Tibial artery (tissue), 4 donors: ENCODE data around the gene LCE1E.

Experiments
- DNase-seq, 2 donors: peaks; one replicate each; pipeline ENCODE4 v3.0.0-alpha.2; 2019
- H3K27ac ChIP-seq, 2 donors: fragments of 200-600 bp; sonication (generic) in 1 of 2; 1 replicate in 1 of 2; 2 replicates in 1 of 2; pipeline ENCODE4 v1.5.1; 2018 to 2019; ENCODE audit warnings: mild to moderate bottlenecking in 1 of 2
- H3K27me3 ChIP-seq, 2 donors: fragments of 200-600 bp; sonication (generic) in 1 of 2; one replicate each; pipeline versions ENCODE4 v1.5.1 to v1.6.0; 2016 to 2019
- H3K36me3 ChIP-seq, 3 donors: fragments of 200-600 bp; sonication (generic) in 2 of 3; one replicate each; pipeline ENCODE4 v1.5.1; 2016 to 2019; ENCODE audit warnings: mild to moderate bottlenecking in 2 of 3
- H3K4me1 ChIP-seq, 4 donors: fragments of 200-600 bp; sonication (generic) in 2 of 4; 1 replicate in 3 of 4; 2 replicates in 1 of 4; pipeline ENCODE4 v1.5.1; 2016 to 2019
- H3K4me3 ChIP-seq, 2 donors: fragments of 200-600 bp; sonication (generic) in 1 of 2; 1 replicate in 1 of 2; 2 replicates in 1 of 2; pipeline ENCODE4 v1.5.1; 2018 to 2019; ENCODE audit warnings: mild to moderate bottlenecking in 2 of 2
- H3K9me3 ChIP-seq, 3 donors: fragments of 200-600 bp; sonication (generic) in 1 of 3; one replicate each; pipeline ENCODE4 v1.5.1; 2016 to 2019
- intact Hi-C: fragments of 100-400 bp; cut with DNase I; formaldehyde crosslinking; loops from one replicate; pipeline ENCODE4 v1.15.0; 2023; ENCODE audit warnings: low total_unique reads
- TF ChIP-seq, protein P1 (sequence below), 2 experiments: fragments of 200-600 bp in 1 of 2; fragments of 450-650 bp in 1 of 2; IDR thresholded peaks; one replicate each; pipeline ENCODE4 v1.5.1; 2017 to 2019; ENCODE audit warnings: antibody characterized with exemption in 2 of 2, mild to moderate bottlenecking in 1 of 2, moderate library complexity in 1 of 2

Gene LCE1E, protein sequence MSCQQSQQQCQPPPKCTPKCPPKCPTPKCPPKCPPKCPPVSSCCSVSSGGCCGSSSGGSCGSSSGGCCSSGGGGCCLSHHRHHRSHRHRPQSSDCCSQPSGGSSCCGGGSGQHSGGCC

DNA sequence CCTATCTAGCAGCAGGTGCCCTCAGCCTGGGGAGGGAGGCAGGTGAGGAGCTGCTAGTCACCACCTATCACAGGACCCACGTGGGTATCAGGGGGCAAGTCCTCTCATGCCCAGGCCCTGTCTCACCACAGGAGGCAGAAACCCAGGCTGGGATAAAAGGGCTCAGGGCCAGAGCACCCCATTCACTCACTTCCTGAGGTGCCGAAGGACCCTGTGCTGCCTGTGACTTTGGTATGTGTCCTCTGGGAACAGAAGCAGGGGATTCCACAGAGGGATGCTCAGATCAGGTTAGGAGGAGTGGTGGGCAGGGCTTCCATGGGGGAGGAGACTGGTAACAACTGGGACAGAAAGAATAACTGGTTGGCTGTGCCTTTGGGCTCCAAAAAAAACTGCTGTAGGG, at the start of gene LCE1E:
TSS of gene LCE1E (plus strand) at position 181 of the 400 bp plus-strand sequence. CDS start 1,043 bp downstream, outside the sequence.
- H3K4me1 ChIP-seq = no peaks in the 10 kb centered on the region
- no peak within 1 kb of the TSS for H3K27ac ChIP-seq
- TF ChIP-seq, protein P1, sequence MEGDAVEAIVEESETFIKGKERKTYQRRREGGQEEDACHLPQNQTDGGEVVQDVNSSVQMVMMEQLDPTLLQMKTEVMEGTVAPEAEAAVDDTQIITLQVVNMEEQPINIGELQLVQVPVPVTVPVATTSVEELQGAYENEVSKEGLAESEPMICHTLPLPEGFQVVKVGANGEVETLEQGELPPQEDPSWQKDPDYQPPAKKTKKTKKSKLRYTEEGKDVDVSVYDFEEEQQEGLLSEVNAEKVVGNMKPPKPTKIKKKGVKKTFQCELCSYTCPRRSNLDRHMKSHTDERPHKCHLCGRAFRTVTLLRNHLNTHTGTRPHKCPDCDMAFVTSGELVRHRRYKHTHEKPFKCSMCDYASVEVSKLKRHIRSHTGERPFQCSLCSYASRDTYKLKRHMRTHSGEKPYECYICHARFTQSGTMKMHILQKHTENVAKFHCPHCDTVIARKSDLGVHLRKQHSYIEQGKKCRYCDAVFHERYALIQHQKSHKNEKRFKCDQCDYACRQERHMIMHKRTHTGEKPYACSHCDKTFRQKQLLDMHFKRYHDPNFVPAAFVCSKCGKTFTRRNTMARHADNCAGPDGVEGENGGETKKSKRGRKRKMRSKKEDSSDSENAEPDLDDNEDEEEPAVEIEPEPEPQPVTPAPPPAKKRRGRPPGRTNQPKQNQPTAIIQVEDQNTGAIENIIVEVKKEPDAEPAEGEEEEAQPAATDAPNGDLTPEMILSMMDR (IDR thresholded peaks at IDR 0.05) = no peak
- no peak for DNase-seq
- H3K9me3 ChIP-seq = no peaks in the 10 kb centered on the region
- H3K4me3 ChIP-seq = no peak within 1 kb of the TSS
- intact Hi-C loops = no loop called here
- peaks cover 0 to 3% of the 10 kb centered on the region in 2 donors for H3K27me3 ChIP-seq
- no peaks in the 10 kb centered on the region for H3K36me3 ChIP-seq

DNA sequence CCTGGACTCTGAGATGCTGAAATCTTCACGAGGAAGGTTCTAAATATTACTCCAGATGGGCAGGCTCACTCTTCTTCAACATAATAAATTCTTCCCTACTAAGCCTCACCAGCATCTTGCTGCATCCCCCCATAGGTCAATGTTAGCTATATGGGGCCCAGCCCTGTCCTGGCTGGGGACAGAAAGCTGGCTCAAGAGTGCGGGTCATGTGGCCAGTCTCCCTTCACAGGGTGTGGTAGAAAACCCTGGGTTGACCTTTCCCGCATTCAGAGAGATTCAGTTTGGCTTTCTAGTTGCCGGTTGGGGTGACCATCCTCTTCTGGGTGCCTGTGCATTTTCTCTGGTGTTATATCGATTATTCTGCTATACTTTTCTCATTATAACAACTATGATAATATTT, 48.1 kb upstream of the LCE1E start:
- H3K4me1 ChIP-seq = no peaks in the 10 kb centered on the region
- H3K9me3 ChIP-seq = no peaks in the 10 kb centered on the region
- H3K36me3 ChIP-seq = no peaks in the 10 kb centered on the region
- no peak for DNase-seq
- intact Hi-C loops = no loop called here
- H3K4me3 ChIP-seq = no peak overlapping the region
- H3K27ac ChIP-seq = no peak overlapping the region
- H3K27me3 ChIP-seq = no peaks in the 10 kb centered on the region
- TF ChIP-seq, protein P1 (IDR thresholded peaks at IDR 0.05) = no peak

DNA sequence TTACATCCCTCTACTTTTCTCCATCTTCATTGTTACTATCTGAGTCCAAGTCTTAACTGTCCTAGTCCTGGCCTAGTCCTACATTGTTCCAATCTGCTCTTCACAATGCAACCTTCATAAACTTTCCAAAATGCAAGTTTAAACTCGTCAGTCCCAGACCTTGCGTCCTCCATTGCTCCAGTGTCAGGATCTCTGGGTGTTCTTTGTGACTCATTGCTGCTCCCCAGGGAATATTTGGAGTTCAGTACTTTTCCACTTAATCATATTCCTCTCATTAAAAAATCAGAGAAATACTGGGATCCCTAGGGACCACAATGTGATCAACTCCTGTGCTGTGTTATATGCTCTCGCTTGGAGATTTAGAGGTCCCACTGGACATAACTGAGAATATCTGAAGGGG, 46.2 kb upstream of the LCE1E start:
- DNase-seq = no peak
- Histone ChIP-seq H3K4me1 (no peaks in the 10 kb centered on the region), H3K27me3 (no peaks in the 10 kb centered on the region), H3K4me3 (no peak overlapping the region), H3K9me3 (no peaks in the 10 kb centered on the region), H3K36me3 (no peaks in the 10 kb centered on the region), H3K27ac (no peak overlapping the region)
- intact Hi-C loops = no loop called here
- TF ChIP-seq, protein P1 (IDR thresholded peaks at IDR 0.05) = no peak

DNA sequence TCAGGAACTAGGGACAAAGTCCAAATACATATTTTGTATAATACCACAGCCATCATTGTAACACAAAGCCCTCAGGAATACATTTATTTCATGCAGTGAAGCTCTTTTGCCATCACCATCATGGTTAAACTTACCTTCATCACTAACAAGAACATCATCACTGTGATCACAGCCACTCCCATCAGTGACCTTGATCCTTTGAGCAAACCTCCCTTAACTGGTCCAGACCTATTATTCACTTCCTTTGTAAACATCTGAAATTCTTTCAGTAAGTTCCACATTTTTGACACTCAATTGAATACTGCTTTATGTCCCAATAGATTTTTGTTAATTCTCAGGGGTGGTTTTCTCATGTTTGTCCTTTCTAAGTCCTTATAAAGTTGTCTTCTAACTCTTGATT, 44.4 kb upstream of the LCE1E start:
- H3K36me3 ChIP-seq = no peaks in the 10 kb centered on the region
- H3K27me3 ChIP-seq = no peaks in the 10 kb centered on the region
- DNase-seq = no peak
- H3K9me3 ChIP-seq = no peaks in the 10 kb centered on the region
- intact Hi-C loops = no loop called here
- H3K27ac ChIP-seq = no peak overlapping the region
- no peaks in the 10 kb centered on the region for H3K4me1 ChIP-seq
- TF ChIP-seq, protein P1 (IDR thresholded peaks at IDR 0.05) = no peak
- no peak overlapping the region for H3K4me3 ChIP-seq

DNA sequence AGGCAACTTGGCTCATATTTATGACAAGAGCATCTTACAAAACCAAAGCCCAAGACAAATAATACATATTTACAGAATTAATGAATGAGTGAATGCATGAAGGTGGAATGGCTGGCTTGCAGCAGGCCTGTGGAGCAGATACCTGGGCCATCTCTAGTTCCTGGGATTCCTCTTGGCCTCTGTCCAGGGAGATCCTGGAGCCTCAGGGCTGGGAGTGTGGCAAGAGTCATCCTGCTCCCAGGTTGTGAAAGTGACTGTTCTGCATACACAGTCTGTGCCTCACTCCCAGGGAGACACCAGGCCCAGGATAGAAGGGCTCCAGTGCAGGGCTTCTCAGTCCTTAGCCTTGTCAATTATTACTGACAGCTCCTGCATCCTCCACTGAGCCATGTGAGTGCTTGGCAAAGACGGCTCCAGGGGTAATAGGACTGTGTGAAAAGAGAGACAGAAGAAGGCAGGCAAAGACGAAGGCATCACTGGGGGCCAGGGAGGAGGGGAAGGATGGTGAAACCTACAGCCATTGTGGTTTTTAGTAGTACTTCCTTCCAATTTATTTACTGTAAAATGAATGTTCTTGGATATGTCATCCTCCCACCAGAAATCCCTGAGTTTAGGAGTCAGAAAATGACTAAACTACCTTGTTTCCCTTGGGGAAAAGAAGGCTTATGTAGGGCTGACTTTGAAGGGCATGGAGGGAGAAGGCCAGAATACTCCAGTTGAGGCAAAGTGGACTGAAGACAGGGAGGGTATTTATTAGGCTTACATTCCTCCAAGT, 42.5 kb upstream of the LCE1E start:
- Histone ChIP-seq H3K9me3 (no peaks in the 10 kb centered on the region), H3K4me1 (no peaks in the 10 kb centered on the region), H3K4me3 (no peak overlapping the region), H3K27me3 (no peaks in the 10 kb centered on the region), H3K36me3 (no peaks in the 10 kb centered on the region), H3K27ac (no peak overlapping the region)
- TF ChIP-seq, protein P1 (IDR thresholded peaks at IDR 0.05) = no peak
- intact Hi-C loops = no loop called here
- DNase-seq = no peak
